Embryonic facial prominence (tissue), 1 donor: Measurements from ENCODE around the gene CRADD.
"Not testable (repeated sequence)": the region's sequence is repeated elsewhere in the genome, so short reads cannot be mapped to it uniquely, and the experiment has no call there.

Source experiments
- DNase-seq: peaks from one replicate; pipeline ENCODE4 v3.0.0-alpha.2; 2016; ENCODE audit errors: extremely low spot score

CRADD gene

GRCh38 chr12:93737457-93738198 lies 60.5 kb downstream of the CRADD start:
- DNase-seq: no peak

- no peak for DNase-seq
Measured at GRCh38 chr12:93738199-93739058, 61.3 kb downstream of the CRADD start.

GRCh38 chr12:93740751-93741150 lies 63.6 kb downstream of the CRADD start:
- no peak for DNase-seq

- DNase-seq: no peak
Measured at GRCh38 chr12:93741659-93742109, 64.5 kb downstream of the CRADD start.

GRCh38 chr12:93742110-93742934 lies 65.1 kb downstream of the CRADD start:
- DNase-seq: peak; percentile 44

GRCh38 chr12:93743229-93743998 lies 66.2 kb downstream of the CRADD start:
- no peak for DNase-seq

- DNase-seq: no peak
Measured at GRCh38 chr12:93743999-93744689, 67.0 kb downstream of the CRADD start.

- DNase-seq: no peak
Measured at GRCh38 chr12:93745286-93745685, 68.1 kb downstream of the CRADD start.

GRCh38 chr12:93746572-93747168 lies 69.5 kb downstream of the CRADD start:
- DNase-seq: no peak

GRCh38 chr12:93748672-93749383 lies 71.7 kb downstream of the CRADD start:
- DNase-seq: no peak

GRCh38 chr12:93749515-93749914 lies 72.3 kb downstream of the CRADD start:
- DNase-seq: no peak

- no peak for DNase-seq
Measured at GRCh38 chr12:93750056-93750455, 72.9 kb downstream of the CRADD start.

GRCh38 chr12:93751864-93752610 lies 74.9 kb downstream of the CRADD start:
- DNase-seq: no peak

GRCh38 chr12:93753285-93753684 lies 76.1 kb downstream of the CRADD start:
- no peak for DNase-seq

GRCh38 chr12:93753838-93754429 lies 76.8 kb downstream of the CRADD start:
- DNase-seq: no peak

GRCh38 chr12:93754859-93755258 lies 77.7 kb downstream of the CRADD start:
- DNase-seq: not testable (repeated sequence)

- DNase-seq: no peak
Measured at GRCh38 chr12:93756288-93756687, 79.1 kb downstream of the CRADD start.
